HCT116 (cell line): ENCODE data around the gene RTL1. TPM values are rescaled to one million over a fixed set of nuclear protein-coding genes. Genes with fewer than 3 reads are reported as not detected.

Source experiments
- ATAC-seq: fragments of 200-7000 bp; cut with Tn5 transposase; 2 replicates; pipeline ENCODE4 v1.9.1; 2020; ENCODE audit warnings: mild to moderate bottlenecking, moderate library complexity
- BruUV-seq: library from RNA; stranded (reverse); fragments of 400-500 nt; replicated peaks from 2 replicates; lab custom pipeline; 2021; lab: Mats Ljungman, UMichigan
- CTCF ChIA-PET: fragments of 300-600 bp; sonication (Branson Sonifier 250); formaldehyde crosslinking; loops from one replicate; lab custom pipeline; 2021; ENCODE audit warnings: antibody characterized with exemption; lab: Charles Lee
- POLR2A ChIA-PET: fragments of 300-600, 350-600 bp; sonication (Branson Sonifier 250); formaldehyde crosslinking; loops from one replicate; lab custom pipeline; 2021; ENCODE audit warnings: antibody characterized with exemption; lab: Charles Lee
- RAD21 ChIA-PET, 2 experiments: fragments of 300-600 bp; sonication (Branson Sonifier 250); formaldehyde crosslinking; loops; one replicate each; lab custom pipeline; 2023; ENCODE audit warnings: low total read pairs in 2 of 2; ENCODE audit not compliant: uncharacterized antibody in 2 of 2, unreplicated experiment in 2 of 2, low non-redundant PET in 1 of 2; lab: Charles Lee
- DNase-seq: peaks from one replicate; pipeline ENCODE4 v3.0.0-alpha.2; 2010; ENCODE audit warnings: low read depth, low spot score
- H2AFZ ChIP-seq: fragments of 200-600 bp; shearing (Covaris generic), sonication (generic); 2 replicates; pipeline ENCODE4 v1.6.1; 2017; ENCODE audit warnings: low read depth, mixed run types, mixed read lengths, antibody characterized with exemption, low read length; ENCODE audit not compliant: poor library complexity, severe bottlenecking
- H3K27ac ChIP-seq: 2 replicates; pipeline ENCODE4 v1.5.1; 2012; ENCODE audit warnings: low read depth, low read length
- H3K27me3 ChIP-seq: fragments of 200-600 bp; sonication (generic); 2 replicates; pipeline ENCODE4 v1.6.1; 2016; ENCODE audit warnings: mixed run types, low read length, mixed read lengths; ENCODE audit not compliant: insufficient read depth
- H3K36me3 ChIP-seq, 2 experiments: fragments of 200-500 bp in 1 of 2; fragments of 200-600 bp in 1 of 2; sonication (Bioruptor generic) in 1 of 2; sonication (generic) in 1 of 2; 2 replicates each; pipeline versions ENCODE4 v1.5.1 to v1.6.1; 2014 to 2016; ENCODE audit warnings: low read length in 2 of 2, inconsistent platforms in 1 of 2, mixed read lengths in 1 of 2, mixed run types in 1 of 2; ENCODE audit not compliant: insufficient read depth in 2 of 2, control insufficient read depth in 1 of 2
- H3K4me1 ChIP-seq, 2 experiments: fragments of 200-600 bp in 1 of 2; sonication (generic) in 1 of 2; 2 replicates each; pipeline versions ENCODE4 v1.5.1 to v1.6.1; 2012 to 2017; ENCODE audit warnings: low read length in 2 of 2, inconsistent platforms in 1 of 2, mild to moderate bottlenecking in 1 of 2, mixed read lengths in 1 of 2, mixed run types in 1 of 2, moderate library complexity in 1 of 2; ENCODE audit not compliant: insufficient read depth in 2 of 2, control insufficient read depth in 1 of 2
- H3K4me2 ChIP-seq: fragments of 200-600 bp; sonication (generic); 2 replicates; pipeline ENCODE4 v1.6.1; 2017; ENCODE audit warnings: mixed run types, low read length, mixed read lengths
- H3K4me3 ChIP-seq, 2 experiments: fragments of 200-600 bp in 1 of 2; sonication (generic) in 1 of 2; replicated peaks in 1 of 2; 2 replicates each; pipeline ENCODE4 v1.5.1; 2011 to 2016; ENCODE audit warnings: low read length in 2 of 2, control low read depth in 1 of 2, low read depth in 1 of 2, mild to moderate bottlenecking in 1 of 2, mixed read lengths in 1 of 2, mixed run types in 1 of 2
- H3K79me2 ChIP-seq: fragments of 200-600 bp; sonication (generic); 2 replicates; pipeline ENCODE4 v1.6.1; 2017; ENCODE audit warnings: mild to moderate bottlenecking, mixed run types, low read length, moderate library complexity, mixed read lengths; ENCODE audit not compliant: insufficient read depth
- H3K9ac ChIP-seq: fragments of 200-600 bp; sonication (generic); 2 replicates; pipeline ENCODE4 v1.6.1; 2016; ENCODE audit warnings: low read length, mixed read lengths
- H3K9me2 ChIP-seq: fragments of 200-600 bp; sonication (generic), shearing (Covaris generic); 2 replicates; pipeline ENCODE4 v1.6.1; 2017; ENCODE audit warnings: mixed run types, mild to moderate bottlenecking, moderate library complexity; ENCODE audit not compliant: insufficient read depth
- H3K9me3 ChIP-seq, 2 experiments: fragments of 200-500 bp in 1 of 2; fragments of 200-600 bp in 1 of 2; sonication (Bioruptor generic) in 1 of 2; sonication (generic) in 1 of 2; 2 replicates each; pipeline ENCODE4 v1.6.1; 2014 to 2017; ENCODE audit warnings: low read length in 2 of 2, mixed read lengths in 2 of 2, inconsistent platforms in 1 of 2, low read depth in 1 of 2, mild to moderate bottlenecking in 1 of 2, mixed run types in 1 of 2, moderate library complexity in 1 of 2; ENCODE audit not compliant: control insufficient read depth in 1 of 2, insufficient read depth in 1 of 2
- H4K20me1 ChIP-seq: fragments of 200-600 bp; sonication (generic), shearing (Covaris generic); 2 replicates; pipeline ENCODE4 v1.6.1; 2017; ENCODE audit warnings: mixed run types, mild to moderate bottlenecking, moderate library complexity; ENCODE audit not compliant: insufficient read depth
- ATF3 ChIP-seq: IDR thresholded peaks from 2 replicates; pipeline ENCODE4 v1.6.1; 2012
- CBX3 ChIP-seq: IDR thresholded peaks from 2 replicates; pipeline ENCODE4 v1.6.1; 2012; ENCODE audit warnings: low read depth
- CTCF ChIP-seq, 3 experiments: fragments of 200-600 bp in 1 of 3; sonication (generic) in 1 of 3; IDR thresholded peaks in 2 of 3; conservative IDR thresholded peaks in 1 of 3; 2 replicates each; pipeline ENCODE4 v1.5.1; 2012 to 2017; ENCODE audit warnings: low read depth in 2 of 3, low read length in 2 of 3, antibody characterized with exemption in 1 of 3, borderline replicate concordance in 1 of 3, control low read depth in 1 of 3, mild to moderate bottlenecking in 1 of 3, mixed read lengths in 1 of 3, mixed run types in 1 of 3, moderate library complexity in 1 of 3; ENCODE audit not compliant: insufficient read depth in 1 of 3
- EZH2 ChIP-seq: fragments of 200-600 bp; sonication (generic); IDR thresholded peaks from 2 replicates; pipeline ENCODE4 v1.6.1; 2017; ENCODE audit warnings: antibody characterized with exemption, mixed run types
- MAX ChIP-seq: IDR thresholded peaks from 2 replicates; pipeline ENCODE4 v1.6.1; 2012
- POLR2A ChIP-seq: IDR thresholded peaks from 2 replicates; pipeline ENCODE4 v1.7.0; 2011; ENCODE audit warnings: borderline replicate concordance; ENCODE audit not compliant: insufficient read depth, insufficient read length; ENCODE audit errors: extremely low read depth
- POLR2AphosphoS5 ChIP-seq: IDR thresholded peaks from 2 replicates; pipeline ENCODE4 v1.6.1; 2011; ENCODE audit warnings: mild to moderate bottlenecking, low read depth, low read length, moderate library complexity
- SIN3A ChIP-seq: IDR thresholded peaks from 2 replicates; pipeline ENCODE4 v1.6.1; 2012; ENCODE audit warnings: low read depth
- SP1 ChIP-seq: IDR thresholded peaks from 2 replicates; pipeline ENCODE4 v1.6.1; 2012; ENCODE audit warnings: low read depth
- TCF7L2 ChIP-seq: IDR thresholded peaks from 2 replicates; pipeline ENCODE4 v1.7.0; 2011; ENCODE audit warnings: borderline replicate concordance, inconsistent platforms; ENCODE audit not compliant: insufficient read depth, insufficient read length; ENCODE audit errors: extremely low read depth
- YY1 ChIP-seq: IDR thresholded peaks from 2 replicates; pipeline ENCODE4 v1.6.1; 2011; ENCODE audit warnings: low read length, low read depth, moderate library complexity, mild to moderate bottlenecking; ENCODE audit not compliant: insufficient replicate concordance; ENCODE audit errors: extremely low read depth
- ZBTB33 ChIP-seq: IDR thresholded peaks from 2 replicates; pipeline ENCODE4 v1.6.1; 2011; ENCODE audit warnings: mild to moderate bottlenecking, low read length, moderate library complexity; ENCODE audit not compliant: insufficient replicate concordance; ENCODE audit errors: extremely low read depth
- intact Hi-C: fragments of 100-400 bp; cut with micrococcal nuclease; formaldehyde crosslinking; loops from 2 replicates; pipeline ENCODE4 v1.10.0; 2022
- total RNA-seq: library from RNA; stranded (reverse); gene quantifications from one replicate; pipeline ENCODE4 v1.2.1, GENCODE V29; 2021; ENCODE audit not compliant: unreplicated experiment

The RTL1 gene
- total RNA-seq, 1 experiment from 2014 or later: not detected

- POLR2A ChIA-PET: no interaction called here
- CTCF ChIA-PET: interaction anchor here (1.3 kb wide), 1 partner anchor 9 kb away, joined by 3 read pairs; no protein-coding TSS in a partner anchor
- Histone ChIP-seq H3K9ac (no peak overlapping the region), H3K9me2 (no peaks in the 10 kb centered on the region), H3K4me1 (no peaks in the 10 kb centered on the region), H3K36me3 (no peaks in the 10 kb centered on the region), H2AFZ (no peak overlapping the region), H3K27ac (no peak overlapping the region)
- RAD21 ChIA-PET: no interaction called here
- no peak for DNase-seq
- ATAC-seq: no peak
- no TSS peak for BruUV-seq
- TF ChIP-seq MAX (no peak), POLR2AphosphoS5 (no peak), SIN3A (no peak)
- TF ChIP-seq, all 23 proteins: peak for 0
- intact Hi-C loops: no loop called here
- Histone ChIP-seq H3K27me3 (no peaks in the 10 kb centered on the region), H4K20me1 (no peaks in the 10 kb centered on the region), H3K4me3 (no peak overlapping the region), H3K9me3 (no peaks in the 10 kb centered on the region), H3K4me2 (no peak overlapping the region), H3K79me2 (no peaks in the 10 kb centered on the region)
These were observed 10.9 kb downstream of the RTL1 start for GRCh38 chr14:100892496-100893227.

GRCh38 chr14:100891501-100892445 is 11.7 kb downstream of the RTL1 start:
- POLR2A ChIA-PET: no interaction called here
- RAD21 ChIA-PET: no interaction called here
- Histone ChIP-seq H3K9me3 (no peaks in the 10 kb centered on the region), H3K9ac (no peak overlapping the region), H2AFZ (no peak overlapping the region), H3K4me3 (no peak overlapping the region), H3K4me1 (no peaks in the 10 kb centered on the region), H4K20me1 (no peaks in the 10 kb centered on the region), H3K27me3 (no peaks in the 10 kb centered on the region), H3K79me2 (no peaks in the 10 kb centered on the region), H3K9me2 (no peaks in the 10 kb centered on the region), H3K4me2 (no peak overlapping the region), H3K27ac (no peak overlapping the region), H3K36me3 (no peaks in the 10 kb centered on the region)
- CTCF ChIA-PET: interaction anchor here (1.3 kb wide), 1 partner anchor 9 kb away, joined by 3 read pairs; no protein-coding TSS in a partner anchor
- BruUV-seq: no TSS peak
- ATAC-seq (no peak), DNase-seq (no peak)
- intact Hi-C loops: no loop called here
- TF ChIP-seq TCF7L2: no peak
- no peak for TF ChIP-seq YY1
- TF ChIP-seq ZBTB33: no peak
- no peak for TF ChIP-seq EZH2
- TF ChIP-seq POLR2AphosphoS5: no peak
- no peak for TF ChIP-seq CBX3
- no peak for TF ChIP-seq ATF3
- TF ChIP-seq SP1: no peak
- no peak for TF ChIP-seq POLR2A
- TF ChIP-seq CTCF (IDR thresholded peaks at IDR 0.05 in 2 of 3, conservative IDR thresholded peaks at IDR 0.05 in 1 of 3; ENCODE audit: borderline replicate concordance in 1 of 3, insufficient read depth in 1 of 3, low read depth in 2 of 3, low read length in 2 of 3): no peak
